H1 (cell line): ENCODE results near the gene DDIAS. TPM values are rescaled to one million over a fixed set of nuclear protein-coding genes. Genes with fewer than 3 reads are reported as not detected.

Source experiments
- CTCF ChIA-PET: fragments of 300-600 bp; sonication (Branson Sonifier 250); formaldehyde crosslinking; loops from one replicate; lab custom pipeline; 2021; ENCODE audit not compliant: partially characterized antibody; lab: Charles Lee
- POLR2A ChIA-PET: fragments of 300-600 bp; sonication (Branson Sonifier 250); formaldehyde crosslinking; loops from one replicate; lab custom pipeline; 2021; ENCODE audit warnings: inconsistent platforms; ENCODE audit not compliant: partially characterized antibody; lab: Charles Lee
- DNase-seq, 2 experiments: peaks; one replicate each; pipeline versions ENCODE4 v3.0.0 to v3.0.0-alpha.2; 2010 to 2022; ENCODE audit warnings: low spot score in 2 of 2, low read depth in 1 of 2, mixed read lengths in 1 of 2
- FAIRE-seq: peaks from 2 replicates; lab custom pipeline; 2011; peaks lifted over from hg19 to GRCh38; lab: Jason Lieb, UNC
- H2AFZ ChIP-seq: 2 replicates; pipeline ENCODE4 v1.8.1; 2012; ENCODE audit warnings: low read length, inconsistent platforms
- H2AK5ac ChIP-seq: 2 replicates; pipeline ENCODE4 v1.6.1; 2013; ENCODE audit warnings: low read depth, low read length
- H2BK120ac ChIP-seq: replicated peaks from 2 replicates; pipeline ENCODE3; 2013; ENCODE audit warnings: low read depth, low read length, inconsistent platforms
- H2BK12ac ChIP-seq: 2 replicates; pipeline ENCODE4 v1.6.1; 2013; ENCODE audit warnings: low read depth, low read length
- H2BK15ac ChIP-seq: 2 replicates; pipeline ENCODE4 v1.6.1; 2013; ENCODE audit warnings: low read length
- H2BK20ac ChIP-seq: 2 replicates; pipeline ENCODE4 v1.6.1; 2013; ENCODE audit warnings: low read length
- H2BK5ac ChIP-seq: 2 replicates; pipeline ENCODE4 v1.6.1; 2013; ENCODE audit warnings: low read depth, low read length
- H3K14ac ChIP-seq: 2 replicates; pipeline ENCODE4 v1.6.1; 2013; ENCODE audit warnings: inconsistent platforms; ENCODE audit not compliant: insufficient read length
- H3K18ac ChIP-seq: 2 replicates; pipeline ENCODE4 v1.6.1; 2013; ENCODE audit warnings: low read length; ENCODE audit errors: extremely low read depth
- H3K23ac ChIP-seq: 2 replicates; pipeline ENCODE4 v1.6.1; 2013; ENCODE audit warnings: inconsistent platforms; ENCODE audit not compliant: insufficient read length
- H3K23me2 ChIP-seq: 2 replicates; pipeline ENCODE4 v1.6.1; 2013; ENCODE audit warnings: low read depth, low read length
- H3K27ac ChIP-seq: 2 replicates; pipeline ENCODE4 v1.6.1; 2011; ENCODE audit warnings: low read depth, low read length, inconsistent platforms
- H3K27me3 ChIP-seq, 4 experiments: replicated peaks in 1 of 4; 1 replicate in 1 of 4; 2 replicates in 3 of 4; pipeline versions ENCODE4 v1.6.1 to v1.8.1; 2011 to 2013; ENCODE audit warnings: low read length in 3 of 4, mild to moderate bottlenecking in 3 of 4, inconsistent platforms in 2 of 4, mixed read lengths in 2 of 4, moderate library complexity in 1 of 4; ENCODE audit not compliant: control insufficient read depth in 3 of 4, insufficient read depth in 3 of 4; ENCODE audit errors: extremely low read depth in 1 of 4
- H3K36me3 ChIP-seq, 4 experiments: 2 replicates each; pipeline versions ENCODE4 v1.6.1 to v1.8.1; 2011 to 2013; ENCODE audit warnings: mild to moderate bottlenecking in 4 of 4, low read length in 3 of 4, moderate library complexity in 2 of 4, control low read depth in 1 of 4, inconsistent platforms in 1 of 4; ENCODE audit not compliant: insufficient read depth in 4 of 4, control insufficient read depth in 2 of 4
- H3K4ac ChIP-seq: replicated peaks from 2 replicates; pipeline ENCODE3; 2013; ENCODE audit warnings: low read length, low read depth, mixed read lengths, inconsistent platforms; ENCODE audit not compliant: insufficient read length
- H3K4me1 ChIP-seq, 4 experiments: replicated peaks in 1 of 4; 1 replicate in 1 of 4; 2 replicates in 3 of 4; pipeline versions ENCODE4 v1.6.1 to v1.8.1; 2011 to 2013; ENCODE audit warnings: low read length in 3 of 4, inconsistent platforms in 2 of 4, mixed read lengths in 1 of 4; ENCODE audit not compliant: insufficient read depth in 4 of 4, control insufficient read depth in 3 of 4
- H3K4me2 ChIP-seq, 2 experiments: 2 replicates each; pipeline versions ENCODE4 v1.6.1 to v1.8.1; 2011 to 2013; ENCODE audit warnings: low read depth in 2 of 2, low read length in 2 of 2, control low read depth in 1 of 2, inconsistent platforms in 1 of 2, mild to moderate bottlenecking in 1 of 2; ENCODE audit not compliant: insufficient read depth in 1 of 2
- H3K4me3 ChIP-seq, 4 experiments: fragments of 200-600, 300-600 bp in 1 of 4; sonication (generic), shearing (Covaris generic), sonication (Bioruptor Twin) in 1 of 4; 2 replicates each; pipeline versions ENCODE4 v1.5.1 to v1.8.1; 2011 to 2016; ENCODE audit warnings: low read length in 4 of 4, low read depth in 3 of 4, control low read depth in 2 of 4, inconsistent platforms in 2 of 4, mild to moderate bottlenecking in 2 of 4, mixed read lengths in 1 of 4, moderate library complexity in 1 of 4; ENCODE audit not compliant: insufficient read depth in 2 of 4; ENCODE audit errors: extremely low read depth in 1 of 4
- H3K56ac ChIP-seq: replicated peaks from 2 replicates; pipeline ENCODE3; 2013; ENCODE audit warnings: low read depth, mild to moderate bottlenecking, mixed read lengths, low read length, inconsistent platforms; ENCODE audit not compliant: insufficient read length
- H3K79me1 ChIP-seq: 2 replicates; pipeline ENCODE4 v1.6.1; 2013; ENCODE audit warnings: low read depth, low read length, control low read depth
- H3K79me2 ChIP-seq, 2 experiments: 2 replicates each; pipeline versions ENCODE4 v1.6.1 to v1.8.1; 2012 to 2013; ENCODE audit warnings: low read length in 2 of 2, mild to moderate bottlenecking in 2 of 2, inconsistent platforms in 1 of 2; ENCODE audit not compliant: insufficient read depth in 2 of 2, control insufficient read depth in 1 of 2
- H3K9ac ChIP-seq, 4 experiments: replicated peaks in 1 of 4; 1 replicate in 1 of 4; 2 replicates in 3 of 4; pipeline versions ENCODE4 v1.6.1 to v1.8.1; 2011 to 2013; ENCODE audit warnings: low read depth in 3 of 4, low read length in 3 of 4, control low read depth in 2 of 4, mild to moderate bottlenecking in 2 of 4, moderate library complexity in 2 of 4, inconsistent platforms in 1 of 4; ENCODE audit errors: extremely low read depth in 1 of 4
- H3K9me3 ChIP-seq, 2 experiments: 2 replicates each; pipeline versions ENCODE4 v1.6.1 to v1.8.1; 2012 to 2013; ENCODE audit warnings: mild to moderate bottlenecking in 2 of 2, moderate library complexity in 2 of 2, control low read depth in 1 of 2, inconsistent platforms in 1 of 2, low read depth in 1 of 2, low read length in 1 of 2, mixed read lengths in 1 of 2; ENCODE audit not compliant: insufficient read depth in 2 of 2
- H4K20me1 ChIP-seq, 2 experiments: replicated peaks in 1 of 2; 2 replicates each; pipeline versions ENCODE3 to v1.8.1; 2011 to 2013; ENCODE audit warnings: inconsistent platforms in 2 of 2, low read length in 2 of 2, mild to moderate bottlenecking in 1 of 2; ENCODE audit not compliant: insufficient read depth in 2 of 2, control insufficient read depth in 1 of 2
- H4K5ac ChIP-seq: 2 replicates; pipeline ENCODE4 v1.6.1; 2013; ENCODE audit warnings: low read length, low read depth, mixed read lengths, inconsistent platforms; ENCODE audit not compliant: insufficient read length
- H4K8ac ChIP-seq: 2 replicates; pipeline ENCODE4 v1.8.0; 2013; ENCODE audit warnings: mild to moderate bottlenecking, moderate library complexity, low read length, inconsistent platforms; ENCODE audit not compliant: insufficient read depth; ENCODE audit errors: extremely low read depth
- H4K91ac ChIP-seq: replicated peaks from 2 replicates; pipeline ENCODE3; 2013; ENCODE audit warnings: low read length, mixed read lengths, inconsistent platforms; ENCODE audit not compliant: insufficient read length
- BCL11A ChIP-seq, 2 experiments: IDR thresholded peaks; one replicate each; pipeline ENCODE4 v1.6.1; 2011; ENCODE audit warnings: low read depth in 2 of 2, low read length in 2 of 2, mild to moderate bottlenecking in 2 of 2
- E2F6 ChIP-seq: IDR thresholded peaks from 2 replicates; pipeline ENCODE4 v1.6.1; 2012; ENCODE audit warnings: inconsistent platforms
- FOSL1 ChIP-seq: IDR thresholded peaks from 2 replicates; pipeline ENCODE4 v1.6.1; 2011; ENCODE audit warnings: mild to moderate bottlenecking, low read depth, low read length, moderate library complexity; ENCODE audit not compliant: insufficient read depth
- HDAC2 ChIP-seq, 2 experiments: fragments of 300-600 bp in 1 of 2; sonication (generic) in 1 of 2; IDR thresholded peaks; 2 replicates each; pipeline ENCODE4 v1.6.1; 2011 to 2012; ENCODE audit warnings: low read depth in 2 of 2, low read length in 2 of 2, mild to moderate bottlenecking in 2 of 2, moderate library complexity in 2 of 2, borderline replicate concordance in 1 of 2, inconsistent platforms in 1 of 2
- KDM4A ChIP-seq: IDR thresholded peaks from one replicate; pipeline ENCODE4 v1.7.1; 2012; ENCODE audit warnings: low read depth, mild to moderate bottlenecking, moderate library complexity, low read length, inconsistent platforms; ENCODE audit not compliant: severe bottlenecking
- NANOG ChIP-seq: IDR thresholded peaks from 2 replicates; pipeline ENCODE4 v1.6.1; 2011; ENCODE audit warnings: low read length, low read depth, mild to moderate bottlenecking, inconsistent platforms; ENCODE audit not compliant: insufficient read depth, poor library complexity, severe bottlenecking
- POLR2A ChIP-seq, 2 experiments: IDR thresholded peaks; 1 replicate in 1 of 2; 2 replicates in 1 of 2; pipeline ENCODE4 v1.6.1; 2011; ENCODE audit warnings: low read depth in 2 of 2, low read length in 2 of 2, mild to moderate bottlenecking in 2 of 2; ENCODE audit errors: control extremely low read depth in 1 of 2
- POLR2AphosphoS5 ChIP-seq: IDR thresholded peaks from 2 replicates; pipeline ENCODE4 v1.6.1; 2011; ENCODE audit warnings: low read depth, low read length
- POU5F1 ChIP-seq: IDR thresholded peaks from 2 replicates; pipeline ENCODE4 v1.6.1; 2011; ENCODE audit warnings: low read depth, mild to moderate bottlenecking, low read length, moderate library complexity
- RBBP5 ChIP-seq: IDR thresholded peaks from 2 replicates; pipeline ENCODE4 v1.7.1; 2012; ENCODE audit warnings: low read depth, mild to moderate bottlenecking, inconsistent platforms, low read length, moderate library complexity, borderline replicate concordance
- SUZ12 ChIP-seq: fragments of 200-600 bp; sonication (generic); IDR thresholded peaks from 2 replicates; pipeline ENCODE4 v1.6.1; 2012; ENCODE audit warnings: mild to moderate bottlenecking, inconsistent platforms, low read length, moderate library complexity, mixed read lengths
- USF2 ChIP-seq: IDR thresholded peaks from 2 replicates; pipeline ENCODE4 v1.6.1; 2011; ENCODE audit warnings: low read length, improper control_type of control experiment
- WGBS, 2 experiments: shearing (Covaris generic) in 1 of 2; methylation state at CpG; one replicate each; pipeline versions ENCODE4 v1.1.6 to v1.1.7; 2013 to 2015; ENCODE audit warnings: low lambda C conversion rate in 2 of 2, mixed read lengths in 2 of 2, inconsistent platforms in 1 of 2, low coverage in 1 of 2, missing lambda C conversion rate in 1 of 2; ENCODE audit not compliant: insufficient replicate concordance in 2 of 2, insufficient coverage in 1 of 2, insufficient read length in 1 of 2; ENCODE audit errors: extremely low coverage in 1 of 2, missing lambda C conversion rate in 1 of 2; 5-methylcytosine and 5-hydroxymethylcytosine counted together
- polyA plus RNA-seq, 7 experiments: library from polyadenylated mRNA; depleted of rRNA in 3 of 7; stranded (reverse) in 5 of 7; unstranded in 2 of 7; fragments of >200 nt in 5 of 7; fragments of 200-250 nt in 2 of 7; gene quantifications; 1 replicate in 5 of 7; 2 replicates in 1 of 7; 4 replicates in 1 of 7; pipeline versions ENCODE4 v1.2.1 to v1.2.3, GENCODE V29; 2011 to 2013; ENCODE audit warnings: missing spikeins in 2 of 7, mixed read lengths in 2 of 7
- total RNA-seq: library from RNA; stranded (reverse); fragmentation: NEBNext Ultra II Directional; extraction: Animal tissue kit (Norgen Biotek cat#: 25700); gene quantifications from 2 replicates; pipeline ENCODE4 v1.2.1, GENCODE V29; 2021

DDIAS gene
- total and polyA plus RNA-seq, 2 of the 8 experiments (the other 6 are each of a cell fraction or from before 2014, with no cell fraction given): 11.6 to 25.7 TPM

GRCh38 chr11:82930229-82930628 lies 28.7 kb downstream of the DDIAS start:
- peaks cover 10 to 45% (median 22%) of the 10 kb centered on the region in 4 experiments for H3K36me3 ChIP-seq
- no peak overlapping the region for H2AFZ ChIP-seq
- no peak overlapping the region for H3K23ac ChIP-seq
- WGBS, 2 experiments: 77% methylated on average over 3 of the region's 3 CpGs; no CpG with 5 or more reads in 1 of the 2 experiments
- no peak overlapping the region for H4K5ac ChIP-seq
- DNase-seq: no peak
- H3K18ac ChIP-seq: no peak overlapping the region
- peaks cover 0 to 3% of the 10 kb centered on the region in 2 experiments for H4K20me1 ChIP-seq
- H3K79me1 ChIP-seq: no peaks in the 10 kb centered on the region
- no peaks in the 10 kb centered on the region for H3K9me3 ChIP-seq
- FAIRE-seq: no peak
- H3K14ac ChIP-seq: no peak overlapping the region
- H3K23me2 ChIP-seq: no peaks in the 10 kb centered on the region
- no peak overlapping the region for H3K4me2 ChIP-seq
- H3K27me3 ChIP-seq: no peaks in the 10 kb centered on the region
- H2BK20ac ChIP-seq: no peak overlapping the region
- H2AK5ac ChIP-seq: no peak overlapping the region
- no peak overlapping the region for H4K8ac ChIP-seq
- H3K4me1 ChIP-seq: no peaks in the 10 kb centered on the region
- no peak overlapping the region for H4K91ac ChIP-seq
- CTCF ChIA-PET: interaction anchor here (1.0 to 1.7 kb wide), 4 partner anchors 14 to 63 kb away, joined by 3 to 8 read pairs (median 3); no protein-coding TSS in a partner anchor
- H3K9ac ChIP-seq: no peak overlapping the region
- POLR2A ChIA-PET: no interaction called here
- no peak overlapping the region for H3K27ac ChIP-seq
- H2BK15ac ChIP-seq: no peak overlapping the region
- H2BK12ac ChIP-seq: no peak overlapping the region
- no peaks in the 10 kb centered on the region for H3K79me2 ChIP-seq
- H2BK5ac ChIP-seq: no peak overlapping the region
- no peak overlapping the region for H3K56ac ChIP-seq
- H3K4me3 ChIP-seq: no peak overlapping the region
- no peak overlapping the region for H3K4ac ChIP-seq
- no peak overlapping the region for H2BK120ac ChIP-seq
- TF ChIP-seq USF2: no peak
- no peak for TF ChIP-seq POU5F1
- no peak for TF ChIP-seq HDAC2 (IDR thresholded peaks at IDR 0.05; ENCODE audit: borderline replicate concordance in 1 of 2, low read depth in 2 of 2, low read length in 2 of 2)
- TF ChIP-seq NANOG: no peak
- no peak for TF ChIP-seq FOSL1
- TF ChIP-seq E2F6: no peak
- TF ChIP-seq BCL11A (IDR thresholded peaks at IDR 0.05; ENCODE audit: low read depth in 2 of 2, low read length in 2 of 2): no peak
- TF ChIP-seq POLR2A (IDR thresholded peaks at IDR 0.05; ENCODE audit: control extremely low read depth in 1 of 2, low read depth in 2 of 2, low read length in 2 of 2): no peak
- no peak for TF ChIP-seq KDM4A
- no peak for TF ChIP-seq RBBP5
- no peak for TF ChIP-seq SUZ12
- TF ChIP-seq POLR2AphosphoS5: no peak
